ENCODE measurements around the gene ANKIB1.
"Not testable (repeated sequence)": the region's sequence is repeated elsewhere in the genome, so short reads cannot be mapped to it uniquely, and the experiment has no call there.

ANKIB1 gene

DNA sequence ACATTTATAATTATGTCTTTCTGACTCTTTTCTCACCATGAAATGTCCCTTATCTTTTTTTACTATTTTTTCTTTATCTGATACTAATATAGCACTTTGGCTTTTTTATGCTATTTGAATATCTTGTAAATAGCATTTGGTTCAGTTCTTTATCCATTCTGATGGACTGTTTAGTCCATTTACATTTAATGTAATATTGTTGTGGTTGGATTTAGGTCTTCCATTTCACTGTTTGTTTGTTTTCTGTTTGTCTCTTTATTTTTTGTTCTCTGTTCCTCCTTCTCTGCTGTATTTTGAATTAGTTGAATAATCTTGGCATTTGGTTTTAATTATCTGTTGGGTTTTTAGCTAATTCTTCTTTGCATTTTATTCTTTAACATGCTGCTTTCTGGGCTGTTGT lies 89.8 kb downstream of the ANKIB1 start:
- no peak for DNase-seq

GRCh38 chr7:92336662-92337340 lies 91.0 kb downstream of the ANKIB1 start:
- DNase-seq: no peak

DNA sequence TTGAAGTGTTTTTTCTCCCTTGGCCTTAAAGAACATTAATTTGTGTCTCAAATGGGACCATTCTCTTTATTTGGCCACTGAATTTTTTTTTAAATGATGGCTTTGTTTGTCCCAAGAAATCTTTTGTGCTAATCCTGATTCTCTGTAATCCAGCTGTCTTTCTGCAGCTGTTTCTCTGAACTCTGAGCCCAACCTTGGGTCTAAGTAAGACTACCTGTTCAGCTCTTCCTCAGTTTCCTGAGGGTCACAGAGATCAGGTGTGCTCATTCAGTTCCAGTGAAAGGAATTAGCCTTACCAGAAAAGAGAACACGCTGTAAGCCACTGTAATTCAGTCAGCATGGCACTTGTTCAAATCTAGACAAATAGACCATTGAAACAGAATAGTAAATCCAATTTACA lies 94.2 kb downstream of the ANKIB1 start:
- no peak for DNase-seq

DNA sequence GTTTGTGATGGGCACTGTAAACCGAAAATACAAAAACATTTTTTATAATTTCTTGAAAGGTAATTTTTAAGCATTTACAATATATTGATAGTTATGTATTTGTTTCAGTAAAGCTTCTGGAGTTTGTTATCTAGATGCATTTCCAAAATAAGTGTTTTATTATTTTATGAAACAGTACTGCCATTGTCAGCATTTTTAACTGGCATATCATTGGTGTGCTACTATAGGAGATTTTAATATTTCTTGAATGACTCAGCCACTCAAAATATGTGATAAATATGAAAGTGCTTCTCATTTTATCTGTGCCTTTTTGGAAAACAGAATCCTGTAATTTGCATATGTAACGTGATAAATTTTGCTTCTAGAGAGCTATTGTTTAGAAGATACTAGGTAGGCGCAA lies 97.9 kb downstream of the ANKIB1 start:
- no peak for DNase-seq

DNA sequence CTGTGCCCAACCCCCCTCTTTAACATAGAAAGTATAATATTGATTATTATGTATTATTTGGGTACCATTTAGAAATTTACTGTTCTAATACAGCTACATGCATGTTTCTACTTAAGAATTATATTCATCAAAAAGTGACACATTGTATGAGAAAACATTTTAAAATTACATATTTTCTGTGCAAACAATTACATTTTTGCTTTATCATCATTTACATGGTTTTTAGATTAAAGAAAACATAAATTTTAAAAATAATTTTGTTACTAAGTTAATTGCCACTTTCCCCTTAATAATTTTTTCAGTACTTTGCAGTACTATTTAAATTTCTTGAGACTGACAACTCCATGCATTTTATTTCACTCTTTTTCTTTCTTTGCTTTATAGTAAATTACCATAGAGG lies 106.2 kb downstream of the ANKIB1 start:
- no peak for DNase-seq

DNA sequence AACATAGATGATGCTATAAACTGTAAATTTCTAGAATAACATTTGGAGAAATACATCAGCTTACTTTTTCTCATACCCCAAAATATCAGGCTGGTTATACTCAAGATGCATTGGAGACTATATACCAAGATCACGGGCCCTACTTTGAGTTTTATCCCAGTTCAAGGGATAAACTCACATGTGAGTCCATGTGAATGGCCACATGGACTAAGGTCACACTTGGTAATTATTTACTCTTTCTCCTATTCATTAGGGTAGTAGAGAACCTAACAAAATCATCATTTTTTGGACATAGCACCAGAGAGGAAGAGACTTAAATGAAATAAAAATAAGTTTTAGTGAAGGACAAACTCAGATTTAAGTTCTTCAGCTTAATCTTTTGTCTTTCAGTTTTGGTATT lies 108.4 kb downstream of the ANKIB1 start:
- no peak for DNase-seq

- DNase-seq: no peak
Measured at GRCh38 chr7:92356406-92356805, 110.6 kb downstream of the ANKIB1 start.

DNA sequence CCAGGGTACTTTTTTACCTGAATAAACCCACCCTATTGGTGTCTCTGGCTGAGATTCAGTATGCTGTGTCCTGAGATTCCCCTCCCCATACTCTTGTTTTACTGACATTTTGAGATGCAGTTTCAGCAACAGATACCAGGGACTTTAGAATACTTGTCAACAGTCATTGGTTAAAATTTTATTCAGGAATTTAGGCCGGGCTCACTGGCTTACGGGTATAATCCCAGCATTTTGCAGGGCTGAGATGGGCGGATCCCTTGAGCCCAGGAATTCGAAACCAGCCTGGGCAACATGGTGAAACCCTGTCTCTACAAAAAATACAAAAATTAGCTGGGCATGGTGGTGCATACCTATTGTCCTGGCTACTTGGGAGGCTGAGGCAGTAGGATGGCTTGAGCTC lies 111.5 kb downstream of the ANKIB1 start:
- DNase-seq: no peak

- not testable (repeated sequence) for DNase-seq
Measured at GRCh38 chr7:92359179-92359578, 113.4 kb downstream of the ANKIB1 start.

- DNase-seq: no peak
Measured at GRCh38 chr7:92359801-92360200, 114.0 kb downstream of the ANKIB1 start.

- no peak for DNase-seq
Measured at GRCh38 chr7:92360387-92360786, 114.6 kb downstream of the ANKIB1 start.

DNA sequence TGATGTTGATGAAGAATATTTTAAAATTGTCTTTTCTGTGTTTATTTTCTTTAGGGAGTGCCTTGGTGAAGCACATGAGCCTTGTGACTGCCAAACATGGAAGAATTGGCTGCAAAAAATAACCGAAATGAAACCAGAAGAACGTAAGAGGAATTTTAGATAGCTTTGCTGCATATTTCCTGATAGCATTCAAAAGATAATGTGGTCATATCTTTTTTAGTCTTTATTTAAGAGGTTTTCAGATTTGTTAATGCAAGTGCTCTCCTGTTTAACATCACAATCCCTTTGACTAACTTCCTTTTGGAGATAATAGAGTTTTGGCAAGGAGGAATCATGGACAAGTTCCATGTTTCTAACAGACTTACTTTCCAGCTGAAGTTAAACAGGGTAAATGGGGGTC lies 116.4 kb downstream of the ANKIB1 start:
- no peak for DNase-seq

GRCh38 chr7:92366730-92367129 lies 121.0 kb downstream of the ANKIB1 start:
- no peak for DNase-seq

DNA sequence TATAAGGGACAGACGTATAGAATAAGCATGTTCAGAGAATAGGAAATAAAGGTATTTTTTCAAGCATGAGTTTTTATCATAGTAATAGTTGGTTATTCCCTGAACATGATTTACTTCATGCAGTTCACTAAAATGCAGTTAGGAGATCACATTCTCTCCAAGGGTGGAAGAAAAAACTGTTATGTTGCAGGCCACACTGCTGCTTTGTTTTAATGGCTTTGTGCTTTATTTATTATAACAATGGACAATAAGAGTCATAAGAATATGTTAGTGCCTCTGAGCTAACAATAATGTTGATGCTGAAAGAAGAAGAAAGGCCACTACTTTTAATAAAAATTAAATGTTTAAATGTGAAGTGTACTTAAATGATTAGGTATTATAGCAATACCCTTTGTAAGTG lies 123.0 kb downstream of the ANKIB1 start:
- DNase-seq: no peak

GRCh38 chr7:92375013-92375412 lies 129.2 kb downstream of the ANKIB1 start:
- no peak for DNase-seq

- no peak for DNase-seq
Measured at GRCh38 chr7:92391071-92391470, 145.3 kb downstream of the ANKIB1 start.

DNA sequence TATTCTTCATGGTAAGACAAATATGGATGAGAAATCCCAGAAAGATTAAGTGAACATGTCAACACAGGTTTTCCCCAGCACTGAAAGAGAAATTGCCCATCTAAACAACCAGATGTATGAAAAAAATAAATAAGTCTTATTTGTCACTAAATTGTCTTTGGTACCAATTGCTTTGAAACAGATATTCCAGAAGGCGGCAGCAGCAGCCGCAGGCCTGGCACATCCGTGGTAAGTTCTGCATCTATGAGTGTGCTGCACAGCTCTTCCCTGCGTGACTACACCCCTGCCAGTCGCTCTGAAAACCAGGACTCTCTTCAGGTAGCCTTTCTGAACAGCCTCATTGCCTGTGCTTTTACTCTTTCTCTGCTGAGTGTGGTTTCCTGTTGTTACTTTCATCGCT lies 151.8 kb downstream of the ANKIB1 start:
- DNase-seq: no peak

- no peak for DNase-seq
Measured at GRCh38 chr7:92400013-92400412, 154.2 kb downstream of the ANKIB1 start.

DNA sequence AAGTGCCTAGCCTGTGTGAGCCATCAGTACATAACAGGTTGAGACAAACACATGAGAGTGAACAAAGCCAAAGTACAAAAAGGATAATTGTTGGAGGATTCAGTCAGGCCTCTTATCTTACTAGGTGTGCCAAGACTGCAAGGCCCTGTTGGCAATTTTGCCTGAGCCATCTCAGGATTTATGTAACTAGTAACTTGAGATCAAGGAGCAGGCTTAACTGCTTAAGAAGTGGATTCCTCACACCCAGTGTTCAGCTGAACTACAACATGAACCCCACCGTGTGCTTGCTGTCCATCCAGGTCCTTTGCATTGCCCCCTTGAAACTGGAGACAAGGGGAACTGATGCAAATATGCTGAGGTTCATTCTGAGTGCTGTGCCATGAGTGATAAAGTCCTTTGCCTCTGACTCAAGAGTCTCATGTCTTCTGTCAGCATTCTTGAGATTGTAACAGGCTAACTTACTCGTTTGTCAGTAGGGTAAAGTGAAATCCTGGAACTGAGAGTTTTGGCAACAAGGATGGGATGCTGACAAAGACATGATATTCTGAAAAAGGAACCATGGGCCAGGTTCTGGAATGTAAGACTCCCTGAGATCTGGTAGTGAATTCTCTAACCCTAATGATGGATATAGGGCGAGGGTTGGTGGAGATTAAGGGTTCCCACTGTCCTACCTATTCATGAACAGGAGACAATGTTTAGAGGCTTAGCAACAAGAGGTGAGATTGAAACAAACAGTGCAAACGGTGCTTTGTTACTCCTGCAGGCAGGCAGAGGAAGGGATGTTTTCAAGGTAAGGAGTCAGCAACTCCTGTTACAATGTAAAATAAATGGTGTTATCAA lies 157.4 kb downstream of the ANKIB1 start:
- DNase-seq: no peak

- DNase-seq: no peak
Measured at GRCh38 chr7:92403760-92404074, 157.9 kb downstream of the ANKIB1 start.

DNA sequence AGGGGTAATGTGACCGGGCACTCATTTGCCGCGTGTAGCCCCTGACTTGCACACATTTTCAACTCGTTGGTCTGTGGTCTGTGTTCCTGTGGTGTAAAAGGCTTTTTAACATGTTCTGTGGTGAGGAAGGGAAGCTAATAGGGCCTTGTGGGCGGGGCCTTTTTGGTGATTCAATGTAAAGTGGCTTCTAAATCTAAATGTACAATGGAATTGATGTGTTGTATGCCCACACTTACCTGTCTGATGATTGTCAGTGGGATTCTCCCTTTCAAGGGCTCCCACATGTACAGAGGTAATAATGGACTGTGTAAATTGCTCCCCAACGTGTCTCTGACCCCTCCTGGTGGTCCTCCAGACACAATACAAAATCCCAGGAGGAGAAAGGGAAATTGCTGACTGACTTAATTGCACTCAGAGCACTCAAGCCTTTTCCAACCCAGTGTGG lies 158.4 kb downstream of the ANKIB1 start:
- DNase-seq: no peak

DNA sequence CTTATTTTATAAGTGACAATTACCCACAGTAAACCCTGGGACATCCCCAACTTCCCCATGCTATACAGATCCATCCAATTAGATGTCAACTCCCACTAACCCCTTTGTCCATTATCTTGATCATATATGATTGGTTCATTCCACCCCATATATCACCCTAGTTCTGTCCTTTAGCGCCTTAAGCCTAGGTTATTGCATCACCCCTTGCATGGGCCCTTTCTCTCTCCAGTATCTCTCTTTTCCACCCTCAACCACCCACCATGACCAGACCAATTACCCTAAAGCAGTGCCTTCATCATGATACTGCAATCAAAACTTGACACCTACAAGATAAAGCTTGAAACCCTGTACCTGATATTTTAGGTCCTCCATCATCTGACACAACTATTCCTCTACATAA lies 163.6 kb downstream of the ANKIB1 start:
- no peak for DNase-seq

DNA sequence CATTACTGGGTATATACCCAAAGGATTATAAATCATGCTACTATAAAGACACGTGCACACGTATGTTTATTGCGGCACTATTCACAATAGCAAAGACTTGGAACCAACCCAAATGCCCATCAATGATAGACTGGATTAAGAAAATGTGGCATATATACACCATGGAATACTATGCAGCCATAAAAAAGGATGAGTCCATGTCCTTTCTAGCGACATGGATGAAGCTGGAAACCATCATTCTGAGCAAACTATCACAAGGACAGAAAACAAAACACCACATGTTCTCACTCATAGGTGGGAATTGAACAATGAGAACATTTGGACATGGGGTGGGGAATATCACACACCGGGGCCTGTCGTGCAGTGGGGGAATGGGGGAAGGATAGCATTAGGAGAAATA lies 164.4 kb downstream of the ANKIB1 start:
- DNase-seq: not testable (repeated sequence)

DNA sequence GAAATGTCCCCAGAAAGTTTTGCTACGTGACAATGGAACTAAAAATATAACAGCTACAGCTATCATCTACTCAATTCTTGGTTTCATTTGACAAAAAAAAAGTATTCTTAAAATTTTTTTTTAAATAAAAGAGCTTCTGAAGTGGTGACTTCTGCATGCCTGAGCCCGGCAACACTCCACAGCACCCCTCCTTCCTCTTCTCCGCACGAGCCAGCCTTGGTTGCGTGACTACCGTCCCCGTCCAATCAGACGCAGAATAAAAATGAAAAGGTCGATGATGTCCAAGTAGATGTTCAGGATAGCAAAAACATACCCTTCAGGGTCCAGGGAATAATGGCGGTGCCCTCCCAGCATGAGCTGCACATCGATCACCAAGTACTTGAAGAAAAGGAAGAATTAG lies 167.0 kb downstream of the ANKIB1 start:
- DNase-seq: no peak

DNA sequence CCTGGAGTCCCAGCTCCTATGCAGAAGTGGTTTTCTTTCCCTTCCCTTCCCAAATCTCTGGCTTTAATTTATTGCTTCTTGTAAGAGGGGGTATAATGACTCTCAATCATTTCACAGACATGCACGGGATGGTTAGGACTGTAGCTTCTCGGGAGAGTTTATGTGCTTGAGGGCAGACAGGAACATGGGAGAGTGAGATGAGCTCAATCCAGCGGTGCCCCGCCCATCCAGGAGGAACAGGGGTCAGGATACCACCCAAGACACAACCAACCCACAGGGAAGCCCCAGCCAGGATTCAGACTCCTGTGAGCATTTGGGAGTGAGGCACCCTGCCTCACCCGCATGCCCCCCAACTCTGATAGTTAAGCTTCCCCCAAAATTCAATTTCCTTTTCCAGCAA lies 167.8 kb downstream of the ANKIB1 start:
- no peak for DNase-seq
